Glutamatergic neuron (in vitro differentiated cells): ENCODE results near the gene LRP1. TPM values are rescaled to one million over a fixed set of nuclear protein-coding genes. Genes with fewer than 3 reads are reported as not detected.
A peak's percentile ranks its signal among the peaks of the same experiment; 100 is the strongest.

ENCODE experiments used
- DNase-seq: peaks from one replicate; pipeline ENCODE4 v3.0.0; 2022
- H3K27ac Mint-ChIP-seq: one replicate; pipeline ENCODE4 v1.8.0; 2020; ENCODE audit warnings: mild to moderate bottlenecking, mixed read lengths, inconsistent platforms; ENCODE audit not compliant: unreplicated experiment
- H3K27me3 Mint-ChIP-seq: one replicate; pipeline ENCODE4 v1.8.0; 2020; ENCODE audit warnings: mild to moderate bottlenecking, moderate library complexity, mixed read lengths, inconsistent platforms; ENCODE audit not compliant: unreplicated experiment
- H3K36me3 Mint-ChIP-seq: one replicate; pipeline ENCODE4 v1.8.0; 2020; ENCODE audit warnings: mild to moderate bottlenecking, mixed read lengths, inconsistent platforms; ENCODE audit not compliant: unreplicated experiment
- H3K4me1 Mint-ChIP-seq: one replicate; pipeline ENCODE4 v1.8.0; 2020; ENCODE audit warnings: mild to moderate bottlenecking, low read depth, mixed read lengths, inconsistent platforms; ENCODE audit not compliant: unreplicated experiment
- H3K4me3 Mint-ChIP-seq: one replicate; pipeline ENCODE4 v1.8.0; 2020; ENCODE audit warnings: mild to moderate bottlenecking, mixed read lengths, inconsistent platforms; ENCODE audit not compliant: unreplicated experiment
- H3K9me3 Mint-ChIP-seq: one replicate; pipeline ENCODE4 v1.8.0; 2020; ENCODE audit warnings: mild to moderate bottlenecking, moderate library complexity, mixed read lengths, inconsistent platforms; ENCODE audit not compliant: unreplicated experiment
- CTCF ChIP-seq: fragments of 200-600 bp; sonication (generic); IDR thresholded peaks from one replicate; pipeline ENCODE4 v1.5.0; 2021; ENCODE audit not compliant: partially characterized antibody, unreplicated experiment
- total RNA-seq: library from RNA; stranded (reverse); fragmentation: NEBNext Ultra II Directional; extraction: Animal tissue kit (Norgen Biotek cat#: 25700); gene quantifications from one replicate; pipeline ENCODE4 v1.2.1, GENCODE V29; 2021; ENCODE audit not compliant: unreplicated experiment

The LRP1 gene
- total RNA-seq, 1 donor from 2014 or later: 125 TPM

DNA sequence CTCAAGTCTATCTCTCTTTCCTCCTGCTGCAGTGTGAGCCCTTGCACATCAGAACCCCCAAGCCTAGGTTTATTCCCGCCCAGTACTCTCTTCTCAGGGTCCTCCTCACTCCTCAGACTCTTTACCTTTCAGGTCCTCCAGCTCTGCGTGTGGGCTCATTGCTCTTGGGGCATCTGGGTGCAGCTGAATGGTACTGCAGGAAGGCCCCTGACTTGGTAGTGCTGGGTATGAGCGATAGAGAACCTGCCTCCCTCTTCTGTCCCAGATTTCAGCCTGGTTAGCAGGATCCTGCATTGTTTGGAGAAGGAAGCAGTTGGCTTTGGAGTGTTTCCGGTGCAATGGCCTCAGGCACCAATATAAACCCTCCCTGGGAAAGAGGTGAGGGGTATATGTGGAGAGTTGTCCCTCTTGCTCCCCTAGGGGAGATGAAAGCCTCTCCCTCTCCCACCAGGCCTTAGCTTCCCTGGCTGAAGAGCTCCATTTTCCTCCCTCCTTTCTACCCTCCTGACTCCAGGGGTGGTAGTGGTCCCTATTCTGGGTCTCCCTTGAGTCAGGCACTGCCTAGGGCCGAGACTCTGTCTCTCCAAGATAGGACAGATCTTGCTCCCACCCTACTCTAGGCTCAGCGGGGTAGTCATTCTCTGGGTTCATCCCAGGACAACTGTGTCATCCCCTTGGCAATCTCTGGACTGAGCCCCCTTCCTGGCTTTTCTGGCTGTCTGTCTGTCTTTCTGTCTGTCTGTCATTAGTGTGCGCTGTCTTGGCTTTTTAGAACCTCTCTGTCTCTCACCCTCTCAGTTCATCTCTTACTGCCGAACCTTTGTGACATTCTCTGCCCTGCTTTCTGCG, 3.8 kb downstream of the LRP1 start:
- no peak overlapping the region for H3K27ac Mint-ChIP-seq
- no peak for TF ChIP-seq CTCF
- peaks cover 2% of the 10 kb centered on the region for H3K27me3 Mint-ChIP-seq
- no peaks in the 10 kb centered on the region for H3K9me3 Mint-ChIP-seq
- H3K4me3 Mint-ChIP-seq: peak overlapping the region; percentile 80
- H3K4me1 Mint-ChIP-seq: peaks cover 24% of the 10 kb centered on the region
- no peaks in the 10 kb centered on the region for H3K36me3 Mint-ChIP-seq
- DNase-seq: no peak

GRCh38 chr12:57133013-57133569, 4.8 kb downstream of the LRP1 start:
- H3K36me3 Mint-ChIP-seq: no peaks in the 10 kb centered on the region
- peaks cover 25% of the 10 kb centered on the region for H3K4me1 Mint-ChIP-seq
- no peaks in the 10 kb centered on the region for H3K27me3 Mint-ChIP-seq
- DNase-seq: no peak
- H3K4me3 Mint-ChIP-seq: peak overlapping the region; percentile 39
- no peak for TF ChIP-seq CTCF
- no peak overlapping the region for H3K27ac Mint-ChIP-seq
- no peaks in the 10 kb centered on the region for H3K9me3 Mint-ChIP-seq

DNA sequence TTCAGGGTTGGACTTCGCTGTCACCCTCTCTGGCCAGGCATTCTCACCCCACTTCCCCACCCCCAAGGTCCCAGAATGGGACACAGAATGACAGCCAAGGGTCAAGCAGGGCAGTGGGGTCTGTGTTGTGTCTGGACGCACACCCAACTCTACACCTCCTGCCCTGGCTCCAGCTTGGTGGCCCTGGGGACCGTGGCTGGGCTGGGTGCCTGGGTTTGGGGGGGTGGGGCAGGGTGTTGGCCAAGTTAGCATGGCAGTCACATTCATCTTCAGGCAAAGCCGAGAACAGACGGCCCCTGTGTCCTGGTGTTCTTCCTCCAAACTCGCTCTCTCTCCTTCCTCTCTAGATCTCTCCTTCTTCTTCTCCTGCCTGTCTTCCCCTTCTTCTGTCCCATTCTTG, 5.6 kb downstream of the LRP1 start:
- DNase-seq: no peak
- H3K9me3 Mint-ChIP-seq: no peaks in the 10 kb centered on the region
- peaks cover 4% of the 10 kb centered on the region for H3K27me3 Mint-ChIP-seq
- H3K36me3 Mint-ChIP-seq: no peaks in the 10 kb centered on the region
- no peak overlapping the region for H3K4me3 Mint-ChIP-seq
- TF ChIP-seq CTCF: no peak
- peaks cover 31% of the 10 kb centered on the region for H3K4me1 Mint-ChIP-seq
- no peak overlapping the region for H3K27ac Mint-ChIP-seq

GRCh38 chr12:57134949-57135348, 6.7 kb downstream of the LRP1 start:
- DNase-seq: no peak
- Mint-ChIP-seq H3K4me3 (no peak overlapping the region), H3K27me3 (peaks cover 4% of the 10 kb centered on the region), H3K4me1 (peaks cover 32% of the 10 kb centered on the region), H3K27ac (no peak overlapping the region), H3K9me3 (no peaks in the 10 kb centered on the region), H3K36me3 (no peaks in the 10 kb centered on the region)
- TF ChIP-seq CTCF: no peak
